Memory B cell (primary cell): Measurements from ENCODE around the gene ARVCF.
A peak's percentile ranks its signal among the peaks of the same experiment; 100 is the strongest.

ENCODE experiments used
- ATAC-seq: fragments of 150-1000 bp; cut with Tn5 transposase; 2 replicates; pipeline ENCODE4 v1.10.0; 2021; ENCODE audit warnings: low read depth, mild to moderate bottlenecking, moderate library complexity
- DNase-seq, 2 donors: peaks; one replicate each; pipeline ENCODE4 v3.0.0; 2022; ENCODE audit warnings: low spot score in 2 of 2
- H3K27ac Mint-ChIP-seq: one replicate; pipeline ENCODE4 v1.8.0; 2022; ENCODE audit warnings: mild to moderate bottlenecking, moderate library complexity, mixed read lengths
- H3K27me3 Mint-ChIP-seq: one replicate; pipeline ENCODE4 v1.8.0; 2022; ENCODE audit warnings: mixed read lengths
- H3K36me3 Mint-ChIP-seq: one replicate; pipeline ENCODE4 v1.8.0; 2022; ENCODE audit warnings: mild to moderate bottlenecking, mixed read lengths
- H3K4me1 Mint-ChIP-seq: one replicate; pipeline ENCODE4 v1.8.0; 2022; ENCODE audit warnings: mixed read lengths
- H3K4me3 Mint-ChIP-seq: one replicate; pipeline ENCODE4 v1.8.0; 2022; ENCODE audit warnings: mild to moderate bottlenecking, moderate library complexity, mixed read lengths
- H3K9me3 Mint-ChIP-seq: one replicate; pipeline ENCODE4 v1.8.0; 2022; ENCODE audit warnings: mixed read lengths

ARVCF gene

DNA sequence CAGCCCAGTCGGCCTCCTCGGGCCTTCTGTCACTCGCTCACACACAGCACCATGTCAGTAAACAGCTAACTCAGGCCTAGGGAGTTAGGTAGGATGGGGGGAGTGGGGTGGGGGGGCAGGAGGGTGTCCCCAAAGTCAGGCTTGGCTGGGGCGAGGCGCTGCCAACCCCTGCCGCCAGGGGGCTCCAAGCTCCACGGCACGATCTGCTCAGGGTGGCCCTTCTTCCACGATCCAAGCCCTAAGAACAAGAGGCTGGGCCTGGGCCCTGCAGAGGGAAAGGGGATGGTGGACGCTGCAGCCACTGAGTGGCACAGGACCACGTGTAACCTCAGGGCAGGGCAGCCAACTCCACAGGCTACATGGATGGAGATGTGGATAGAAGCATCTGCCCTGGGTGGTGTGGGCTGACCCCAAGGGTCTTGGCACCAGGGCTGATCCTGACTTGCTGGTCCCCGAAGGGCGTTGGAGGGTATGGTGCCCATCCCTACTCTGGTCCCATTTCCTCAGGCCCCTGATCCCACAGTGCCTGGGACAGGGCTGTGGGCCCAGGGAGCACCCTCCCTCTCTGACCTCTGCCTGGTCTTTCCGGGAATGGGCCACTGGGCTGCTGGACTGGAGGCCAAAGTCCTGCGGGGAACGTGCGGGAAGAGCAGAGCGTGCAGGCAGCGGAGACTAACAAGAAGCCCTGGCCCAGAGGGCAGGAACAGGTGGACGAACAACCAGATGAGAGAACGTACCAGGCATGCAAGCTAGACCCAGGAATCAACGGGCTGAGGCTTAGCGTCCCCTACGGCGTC lies 45.9 kb downstream of the ARVCF start:
- ATAC-seq (peak; percentile 88), DNase-seq (peak; percentile 79 to 87)
- peaks cover 2% of the 10 kb centered on the region for H3K36me3 Mint-ChIP-seq
- H3K4me3 Mint-ChIP-seq, result no peak overlapping the region
- H3K9me3 Mint-ChIP-seq, result no peaks in the 10 kb centered on the region
- peaks cover 7% of the 10 kb centered on the region for H3K4me1 Mint-ChIP-seq
- no peak overlapping the region for H3K27ac Mint-ChIP-seq
- H3K27me3 Mint-ChIP-seq, result peaks cover 5% of the 10 kb centered on the region

DNA sequence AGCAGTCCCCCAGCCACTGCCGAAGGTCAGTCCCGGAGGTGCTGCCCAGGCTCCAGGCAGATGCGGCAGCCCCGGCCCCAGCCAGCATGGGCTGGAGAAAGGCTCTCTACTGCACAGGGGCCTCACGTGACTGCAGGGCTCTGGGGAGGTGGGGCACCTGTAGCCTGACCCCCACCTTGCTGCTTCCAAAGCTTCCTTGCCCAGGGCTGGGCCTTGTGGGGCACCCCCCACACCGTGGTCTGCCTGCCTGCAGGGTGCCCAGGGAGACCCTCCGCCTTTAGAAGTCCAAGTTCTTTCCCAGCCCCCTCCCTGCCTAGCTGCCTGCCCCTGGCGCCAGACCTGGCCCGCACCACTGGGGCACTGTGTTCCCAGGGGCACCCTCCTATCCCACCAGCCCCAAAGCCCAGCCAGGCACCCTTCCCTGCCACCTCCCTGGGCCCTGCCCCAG lies 46.6 kb downstream of the ARVCF start:
- DNase-seq, result no peak
- no peak overlapping the region for H3K27ac Mint-ChIP-seq
- peaks cover 3% of the 10 kb centered on the region for H3K4me1 Mint-ChIP-seq
- H3K36me3 Mint-ChIP-seq, result peaks cover 2% of the 10 kb centered on the region
- H3K4me3 Mint-ChIP-seq, result no peak overlapping the region
- ATAC-seq, result no peak
- H3K27me3 Mint-ChIP-seq, result peaks cover under 1% of the 10 kb centered on the region
- no peaks in the 10 kb centered on the region for H3K9me3 Mint-ChIP-seq

DNA sequence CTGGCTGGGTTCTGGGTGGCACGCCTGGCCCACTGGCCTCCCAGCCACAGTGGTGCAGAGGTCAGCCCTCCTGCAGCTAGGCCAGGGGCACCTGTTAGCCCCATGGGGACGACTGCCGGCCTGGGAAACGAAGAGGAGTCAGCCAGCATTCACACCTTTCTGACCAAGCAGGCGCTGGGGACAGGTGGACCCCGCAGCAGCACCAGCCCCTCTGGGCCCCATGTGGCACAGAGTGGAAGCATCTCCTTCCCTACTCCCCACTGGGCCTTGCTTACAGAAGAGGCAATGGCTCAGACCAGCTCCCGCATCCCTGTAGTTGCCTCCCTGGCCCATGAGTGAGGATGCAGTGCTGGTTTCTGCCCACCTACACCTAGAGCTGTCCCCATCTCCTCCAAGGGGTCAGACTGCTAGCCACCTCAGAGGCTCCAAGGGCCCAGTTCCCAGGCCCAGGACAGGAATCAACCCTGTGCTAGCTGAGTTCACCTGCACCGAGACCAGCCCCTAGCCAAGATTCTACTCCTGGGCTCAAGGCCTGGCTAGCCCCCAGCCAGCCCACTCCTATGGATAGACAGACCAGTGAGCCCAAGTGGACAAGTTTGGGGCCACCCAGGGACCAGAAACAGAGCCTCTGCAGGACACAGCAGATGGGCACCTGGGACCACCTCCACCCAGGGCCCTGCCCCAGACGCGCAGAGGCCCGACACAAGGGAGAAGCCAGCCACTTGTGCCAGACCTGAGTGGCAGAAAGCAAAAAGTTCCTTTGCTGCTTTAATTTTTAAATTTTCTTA lies 47.3 kb downstream of the ARVCF start:
- no peak for DNase-seq
- Mint-ChIP-seq H3K27me3 (no peaks in the 10 kb centered on the region), H3K9me3 (no peaks in the 10 kb centered on the region), H3K4me1 (no peaks in the 10 kb centered on the region), H3K36me3 (peaks cover 2% of the 10 kb centered on the region), H3K4me3 (no peak overlapping the region), H3K27ac (no peak overlapping the region)
- ATAC-seq, result no peak

DNA sequence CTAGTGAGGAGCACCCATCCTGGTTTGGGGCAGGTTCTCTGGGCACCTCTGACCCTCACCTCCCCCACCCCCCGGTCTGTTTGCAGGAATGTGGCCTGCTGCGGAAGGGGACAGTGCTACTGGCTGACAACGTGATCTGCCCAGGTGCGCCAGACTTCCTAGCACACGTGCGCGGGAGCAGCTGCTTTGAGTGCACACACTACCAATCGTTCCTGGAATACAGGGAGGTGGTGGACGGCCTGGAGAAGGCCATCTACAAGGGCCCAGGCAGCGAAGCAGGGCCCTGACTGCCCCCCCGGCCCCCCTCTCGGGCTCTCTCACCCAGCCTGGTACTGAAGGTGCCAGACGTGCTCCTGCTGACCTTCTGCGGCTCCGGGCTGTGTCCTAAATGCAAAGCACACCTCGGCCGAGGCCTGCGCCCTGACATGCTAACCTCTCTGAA lies 48.2 kb downstream of the ARVCF start:
- H3K4me3 Mint-ChIP-seq, result no peak overlapping the region
- no peaks in the 10 kb centered on the region for H3K4me1 Mint-ChIP-seq
- peaks cover 2% of the 10 kb centered on the region for H3K36me3 Mint-ChIP-seq
- no peak for ATAC-seq
- H3K27me3 Mint-ChIP-seq, result no peaks in the 10 kb centered on the region
- H3K9me3 Mint-ChIP-seq, result no peaks in the 10 kb centered on the region
- no peak overlapping the region for H3K27ac Mint-ChIP-seq
- no peak for DNase-seq

DNA sequence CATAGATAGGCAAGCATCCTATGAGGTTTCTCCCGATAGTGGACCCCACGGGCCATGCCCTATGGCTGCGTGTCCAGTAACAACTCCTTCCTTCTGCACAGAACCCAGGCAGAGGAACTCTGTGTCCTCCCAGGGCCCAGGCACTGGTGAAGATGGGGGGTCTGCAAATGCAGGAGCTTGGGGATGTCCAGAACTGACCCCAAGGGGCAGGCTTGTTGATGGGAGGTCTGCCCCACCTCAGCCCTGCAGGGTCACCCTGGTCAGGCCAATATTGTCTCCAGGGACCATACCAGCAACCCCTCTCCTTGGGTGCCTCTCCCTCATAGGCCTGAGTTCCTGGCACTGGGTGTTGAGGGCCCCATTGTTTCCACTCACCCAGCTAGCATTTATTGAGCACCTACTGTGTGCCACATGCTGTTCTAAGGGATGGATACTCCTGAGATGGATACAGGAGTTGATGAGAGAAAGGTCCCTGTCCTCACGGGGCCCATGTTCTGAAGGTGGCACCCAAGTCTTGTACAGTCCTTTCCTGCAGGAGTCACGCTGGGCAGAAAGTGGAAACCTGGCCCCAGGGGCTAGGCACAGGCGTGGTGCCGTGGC lies 48.7 kb downstream of the ARVCF start:
- Mint-ChIP-seq H3K4me1 (no peaks in the 10 kb centered on the region), H3K36me3 (peaks cover 4% of the 10 kb centered on the region), H3K9me3 (no peaks in the 10 kb centered on the region), H3K27ac (no peak overlapping the region), H3K4me3 (no peak overlapping the region), H3K27me3 (no peaks in the 10 kb centered on the region)
- no peak for ATAC-seq
- no peak for DNase-seq

DNA sequence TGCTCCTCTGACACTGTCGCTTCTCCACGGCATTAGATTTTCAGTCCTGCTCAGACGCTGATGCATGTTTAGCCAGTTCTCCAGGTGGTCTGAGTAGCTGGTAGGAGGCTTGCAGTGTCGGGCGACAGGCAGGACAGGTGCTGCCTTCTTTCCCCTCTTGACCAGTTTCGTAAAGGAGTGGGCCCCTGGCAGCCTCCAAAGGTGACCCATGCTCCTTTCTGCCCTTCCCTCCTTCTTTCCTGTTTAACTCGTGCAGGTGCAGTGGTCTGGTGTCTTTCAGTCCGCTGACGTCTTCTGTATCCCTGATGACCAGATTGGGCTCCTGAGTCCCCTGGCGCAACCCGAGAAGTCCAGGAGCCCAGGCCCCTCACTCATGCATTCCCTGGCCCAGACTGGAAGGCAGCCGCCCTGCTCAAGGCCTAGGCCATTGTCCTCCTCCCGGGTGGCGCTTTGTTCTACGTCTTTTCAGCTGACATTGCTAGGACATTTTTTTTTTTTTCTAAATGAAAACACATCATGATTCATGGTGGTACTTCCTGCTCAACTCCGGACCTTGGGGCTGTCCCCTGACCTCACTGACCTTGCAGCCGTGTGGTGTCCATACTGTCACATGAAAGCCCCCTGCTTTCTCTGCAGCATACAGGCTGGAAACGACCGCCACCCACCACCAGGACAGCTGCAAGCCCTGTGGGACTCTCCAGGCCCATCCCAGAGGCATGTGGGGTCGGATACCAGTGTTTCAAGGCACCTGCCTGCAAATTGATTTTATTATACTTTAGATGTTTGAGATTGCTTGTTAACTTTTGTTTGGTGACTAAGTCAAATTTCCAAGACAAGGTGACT lies 49.5 kb downstream of the ARVCF start:
- H3K27me3 Mint-ChIP-seq, result no peaks in the 10 kb centered on the region
- no peak overlapping the region for H3K4me3 Mint-ChIP-seq
- DNase-seq (no peak), ATAC-seq (no peak)
- H3K36me3 Mint-ChIP-seq, result peaks cover 4% of the 10 kb centered on the region
- H3K4me1 Mint-ChIP-seq, result no peaks in the 10 kb centered on the region
- H3K27ac Mint-ChIP-seq, result no peak overlapping the region
- no peaks in the 10 kb centered on the region for H3K9me3 Mint-ChIP-seq

DNA sequence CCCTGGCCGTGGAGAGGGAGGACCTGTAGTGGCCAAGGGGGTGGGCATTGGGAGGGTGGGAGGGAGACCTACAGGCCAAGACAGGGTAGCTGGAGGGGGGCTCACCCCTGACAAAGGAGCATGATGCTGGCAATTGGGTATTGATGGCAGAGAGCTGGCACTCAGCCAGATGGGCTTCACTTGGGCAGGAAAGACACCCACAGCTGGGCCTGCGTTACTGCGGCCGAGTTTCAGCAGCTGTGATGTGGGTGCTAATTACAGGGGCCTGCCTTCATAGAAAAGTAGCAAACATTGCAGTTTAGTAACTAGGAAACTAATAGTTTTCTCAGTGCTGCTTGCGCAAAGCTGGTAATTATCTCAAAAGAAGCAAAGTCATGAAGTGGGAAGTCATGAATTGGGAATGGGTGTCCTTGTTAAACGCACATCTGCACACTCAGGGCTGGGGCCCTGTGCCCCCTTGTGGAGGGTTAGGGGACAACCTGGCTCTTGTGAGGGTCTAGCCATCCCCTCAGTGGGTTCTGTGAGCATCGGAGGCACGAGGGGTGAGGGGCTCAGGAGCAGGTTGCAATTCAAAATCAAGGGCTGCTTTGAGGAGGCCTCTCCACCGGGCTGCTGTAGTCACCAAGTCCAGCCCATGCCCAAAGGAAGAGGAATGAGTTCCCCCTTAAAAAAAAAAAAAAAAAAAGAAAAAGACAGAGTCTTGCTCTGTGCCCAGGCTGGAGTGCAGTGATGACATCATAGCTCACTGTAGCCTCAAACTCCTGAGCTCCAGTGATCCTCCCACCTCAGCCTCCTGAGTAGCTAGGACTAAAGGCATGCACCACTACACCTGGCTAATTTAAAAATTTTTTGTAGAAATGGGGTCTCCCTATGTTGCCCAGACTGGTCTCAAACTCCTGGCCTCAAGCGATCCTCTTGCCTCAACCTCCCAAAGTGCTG lies 50.6 kb downstream of the ARVCF start:
- Mint-ChIP-seq H3K36me3 (peaks cover 4% of the 10 kb centered on the region), H3K4me1 (no peaks in the 10 kb centered on the region), H3K4me3 (no peak overlapping the region), H3K27me3 (no peaks in the 10 kb centered on the region), H3K27ac (no peak overlapping the region), H3K9me3 (no peaks in the 10 kb centered on the region)
- no peak for ATAC-seq
- no peak for DNase-seq

DNA sequence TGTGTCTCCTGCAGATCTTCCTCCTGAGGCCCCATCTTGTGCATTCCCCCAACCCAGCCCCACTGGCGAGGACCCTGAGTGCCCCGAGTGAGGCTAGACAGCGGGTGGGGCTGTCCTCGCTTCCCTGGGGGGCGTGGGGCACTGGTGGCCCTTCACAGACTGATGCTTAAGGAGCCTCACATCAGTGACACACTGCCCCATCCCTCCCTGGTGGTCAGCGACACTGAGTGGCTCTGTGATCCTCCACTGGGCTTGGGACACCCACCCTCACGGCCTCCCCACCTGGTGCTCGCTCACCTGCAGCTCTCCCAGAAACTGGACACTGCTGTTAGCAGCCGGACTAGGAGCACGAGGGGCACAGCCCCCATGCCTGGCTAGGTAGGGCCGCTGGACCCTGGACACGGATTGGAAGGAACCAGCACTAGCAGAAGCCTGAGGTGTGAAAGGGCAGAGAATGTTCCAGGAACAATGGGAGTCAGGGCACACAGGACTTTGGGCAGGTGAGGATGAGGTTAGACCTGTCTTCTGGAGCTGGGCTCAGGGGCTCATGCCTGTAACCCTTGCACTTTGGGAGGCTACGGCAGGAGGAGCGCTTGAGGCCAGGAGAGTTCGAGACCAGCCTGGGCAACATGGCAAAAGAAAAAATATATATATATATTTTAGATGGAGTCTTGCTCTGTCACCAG lies 51.8 kb downstream of the ARVCF start:
- Mint-ChIP-seq H3K27me3 (no peaks in the 10 kb centered on the region), H3K4me1 (no peaks in the 10 kb centered on the region), H3K36me3 (peaks cover 4% of the 10 kb centered on the region), H3K9me3 (no peaks in the 10 kb centered on the region), H3K27ac (no peak overlapping the region), H3K4me3 (no peak overlapping the region)
- ATAC-seq (no peak), DNase-seq (no peak)

DNA sequence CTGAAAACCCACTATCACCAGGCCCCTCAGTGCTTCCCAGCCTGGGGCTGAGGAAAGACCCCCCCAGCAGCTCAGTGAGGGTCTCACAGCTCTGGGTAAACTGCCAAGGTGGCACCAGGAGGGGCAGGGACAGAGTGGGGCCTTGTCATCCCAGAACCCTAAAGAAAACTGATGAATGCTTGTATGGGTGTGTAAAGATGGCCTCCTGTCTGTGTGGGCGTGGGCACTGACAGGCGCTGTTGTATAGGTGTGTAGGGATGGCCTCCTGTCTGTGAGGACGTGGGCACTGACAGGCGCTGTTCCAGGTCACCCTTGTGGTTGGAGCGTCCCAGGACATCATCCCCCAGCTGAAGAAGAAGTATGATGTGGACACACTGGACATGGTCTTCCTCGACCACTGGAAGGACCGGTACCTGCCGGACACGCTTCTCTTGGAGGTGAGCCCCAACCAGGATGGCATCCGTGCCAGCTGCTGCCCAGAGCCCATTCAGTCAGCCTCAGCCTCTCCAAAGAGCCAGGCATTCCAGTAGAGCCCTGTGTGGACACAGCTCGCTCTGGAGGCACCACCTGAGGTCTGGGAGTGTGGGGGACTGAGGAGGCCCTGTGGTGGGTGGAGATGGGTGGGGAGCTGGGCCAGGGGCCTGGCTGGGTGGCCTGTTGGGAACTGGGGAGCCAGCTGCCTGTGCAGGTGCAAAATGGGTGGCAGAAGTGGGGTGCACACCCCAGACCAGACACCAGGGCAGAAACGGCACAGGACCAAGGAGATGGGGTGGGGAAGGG lies 52.6 kb downstream of the ARVCF start:
- Mint-ChIP-seq H3K9me3 (no peaks in the 10 kb centered on the region), H3K4me3 (no peak overlapping the region), H3K27ac (no peak overlapping the region), H3K4me1 (peaks cover 2% of the 10 kb centered on the region), H3K36me3 (peaks cover 4% of the 10 kb centered on the region), H3K27me3 (no peaks in the 10 kb centered on the region)
- DNase-seq (no peak), ATAC-seq (no peak)

DNA sequence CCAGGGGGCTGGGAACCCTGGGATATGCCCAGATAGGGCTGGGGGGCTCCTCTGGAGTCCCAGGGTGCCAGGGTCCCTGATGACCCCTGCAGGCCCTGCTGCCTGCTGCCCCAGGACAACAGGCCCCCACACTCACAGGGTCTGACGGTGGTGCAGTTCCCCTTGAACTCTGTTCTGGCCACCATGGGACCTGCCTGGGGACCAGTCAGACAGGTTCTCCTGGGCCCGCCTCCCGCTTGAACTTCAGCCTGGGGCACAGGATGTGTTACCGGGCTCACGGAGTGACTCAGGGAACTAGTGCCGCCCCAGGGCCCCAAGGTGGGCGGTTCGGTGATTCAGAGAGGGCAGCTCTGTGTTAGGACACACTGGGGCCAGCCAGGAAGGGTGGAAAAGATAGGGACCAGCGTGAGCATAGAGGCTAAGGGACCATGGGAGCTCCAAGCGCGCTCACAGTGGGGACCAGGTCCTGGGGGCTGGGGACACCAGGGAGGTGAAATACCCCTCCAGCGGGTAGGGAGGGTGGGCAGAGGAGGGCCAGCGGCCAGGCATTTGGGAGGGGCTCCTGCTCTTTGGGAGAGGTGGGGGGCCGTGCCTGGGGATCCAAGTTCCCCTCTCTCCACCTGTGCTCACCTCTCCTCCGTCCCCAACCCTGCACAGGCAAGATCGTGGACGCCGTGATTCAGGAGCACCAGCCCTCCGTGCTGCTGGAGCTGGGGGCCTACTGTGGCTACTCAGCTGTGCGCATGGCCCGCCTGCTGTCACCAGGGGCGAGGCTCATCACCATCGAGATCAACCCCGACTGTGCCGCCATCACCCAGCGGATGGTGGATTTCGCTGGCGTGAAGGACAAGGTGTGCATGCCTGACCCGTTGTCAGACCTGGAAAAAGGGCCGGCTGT lies 53.5 kb downstream of the ARVCF start:
- no peak overlapping the region for H3K27ac Mint-ChIP-seq
- peaks cover 4% of the 10 kb centered on the region for H3K36me3 Mint-ChIP-seq
- no peak overlapping the region for H3K4me3 Mint-ChIP-seq
- peaks cover 2% of the 10 kb centered on the region for H3K4me1 Mint-ChIP-seq
- ATAC-seq (no peak), DNase-seq (no peak)
- no peaks in the 10 kb centered on the region for H3K27me3 Mint-ChIP-seq
- no peaks in the 10 kb centered on the region for H3K9me3 Mint-ChIP-seq

DNA sequence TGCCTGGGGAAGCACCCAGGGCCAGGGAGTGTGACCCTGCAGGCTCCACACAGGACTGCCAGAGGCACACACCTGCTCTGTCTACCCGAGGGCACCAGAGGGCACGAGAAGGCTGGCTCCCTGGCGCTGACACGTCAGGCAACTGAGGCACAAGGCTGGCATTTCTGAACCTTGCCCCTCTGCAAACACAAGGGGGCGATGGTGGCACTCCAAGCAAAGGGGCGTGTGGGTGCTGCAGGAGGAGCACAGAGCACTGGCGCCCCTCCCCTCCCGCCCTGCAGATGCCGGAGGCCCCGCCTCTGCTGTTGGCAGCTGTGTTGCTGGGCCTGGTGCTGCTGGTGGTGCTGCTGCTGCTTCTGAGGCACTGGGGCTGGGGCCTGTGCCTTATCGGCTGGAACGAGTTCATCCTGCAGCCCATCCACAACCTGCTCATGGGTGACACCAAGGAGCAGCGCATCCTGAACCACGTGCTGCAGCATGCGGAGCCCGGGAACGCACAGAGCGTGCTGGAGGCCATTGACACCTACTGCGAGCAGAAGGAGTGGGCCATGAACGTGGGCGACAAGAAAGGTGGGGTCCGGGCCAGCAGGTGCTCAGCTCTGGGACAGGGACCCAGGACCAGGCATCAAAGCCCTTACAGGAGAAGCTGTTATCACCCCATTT lies 54.2 kb downstream of the ARVCF start:
- Mint-ChIP-seq H3K9me3 (no peaks in the 10 kb centered on the region), H3K36me3 (peaks cover 4% of the 10 kb centered on the region), H3K27me3 (no peaks in the 10 kb centered on the region), H3K27ac (no peak overlapping the region), H3K4me1 (peaks cover 2% of the 10 kb centered on the region), H3K4me3 (no peak overlapping the region)
- DNase-seq (peak in 1 of 2 donors; percentile 29), ATAC-seq (peak; percentile 91)
